ENCODE measurements around the gene SLC22A2. TPM values are rescaled to one million over a fixed set of nuclear protein-coding genes. Genes with fewer than 3 reads are reported as not detected.

The SLC22A2 gene
- total RNA-seq, 2 experiments from 2014 or later = not detected

DNA sequence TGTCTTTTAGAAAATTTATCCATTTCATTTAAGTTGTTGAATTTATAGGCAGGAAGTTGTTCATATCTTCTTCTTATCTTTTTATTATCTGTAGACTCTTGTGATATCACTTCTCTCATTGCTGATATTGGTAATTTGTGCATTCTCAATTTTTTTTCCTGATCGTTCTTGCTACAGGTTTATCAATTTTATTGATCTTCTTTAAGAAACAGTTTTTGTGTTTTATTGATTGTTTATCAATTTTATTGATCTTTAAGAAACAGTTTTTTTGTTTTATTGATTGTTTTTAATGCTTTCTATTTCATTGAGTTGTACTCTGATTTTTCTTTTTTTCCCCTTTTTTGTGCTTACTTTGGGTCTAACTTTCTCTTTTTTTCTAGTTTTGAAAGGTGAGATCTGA is 23.8 kb upstream of the SLC22A2 start:
- DNase-seq = no peak
- no peaks in the 10 kb centered on the region for H3K4me1 Mint-ChIP-seq
- POLR2A ChIA-PET = no interaction called here
- no peak overlapping the region for H3K27ac Mint-ChIP-seq
- H3K36me3 Mint-ChIP-seq (ENCODE audit: low read depth) = no peaks in the 10 kb centered on the region
- H3K9me3 Mint-ChIP-seq = no peaks in the 10 kb centered on the region
- CTCF ChIA-PET = no interaction called here
- no peak overlapping the region for H3K4me3 Mint-ChIP-seq
- H3K27me3 Mint-ChIP-seq = peaks cover 28% of the 10 kb centered on the region

DNA sequence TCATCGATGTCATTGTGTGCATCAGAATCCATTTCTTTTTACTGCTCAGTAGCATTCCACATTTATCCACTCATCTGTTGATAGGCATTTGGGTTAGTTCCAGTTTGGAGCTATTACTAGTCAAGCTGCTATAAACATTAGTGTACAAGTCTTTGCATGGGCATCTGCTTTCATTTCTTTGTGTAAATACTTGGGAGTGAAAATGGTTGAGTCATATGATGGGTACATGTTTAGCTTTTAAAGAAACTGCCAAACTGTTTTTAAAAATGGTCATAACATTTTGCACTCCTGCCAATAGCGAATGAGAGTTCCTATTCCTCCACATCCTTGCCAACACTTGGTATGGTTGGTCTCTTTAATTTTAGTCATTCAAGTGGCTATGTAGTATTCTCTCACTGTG is 21.2 kb upstream of the SLC22A2 start:
- POLR2A ChIA-PET = no interaction called here
- Mint-ChIP-seq H3K36me3 (ENCODE audit: low read depth) (no peaks in the 10 kb centered on the region), H3K27ac (no peak overlapping the region), H3K4me3 (no peak overlapping the region), H3K4me1 (no peaks in the 10 kb centered on the region), H3K27me3 (peaks cover 19% of the 10 kb centered on the region), H3K9me3 (no peaks in the 10 kb centered on the region)
- DNase-seq = no peak
- CTCF ChIA-PET = interaction anchor here (1.0 kb wide), 1 partner anchor 14 kb away, joined by 3 read pairs; no protein-coding TSS in a partner anchor

DNA sequence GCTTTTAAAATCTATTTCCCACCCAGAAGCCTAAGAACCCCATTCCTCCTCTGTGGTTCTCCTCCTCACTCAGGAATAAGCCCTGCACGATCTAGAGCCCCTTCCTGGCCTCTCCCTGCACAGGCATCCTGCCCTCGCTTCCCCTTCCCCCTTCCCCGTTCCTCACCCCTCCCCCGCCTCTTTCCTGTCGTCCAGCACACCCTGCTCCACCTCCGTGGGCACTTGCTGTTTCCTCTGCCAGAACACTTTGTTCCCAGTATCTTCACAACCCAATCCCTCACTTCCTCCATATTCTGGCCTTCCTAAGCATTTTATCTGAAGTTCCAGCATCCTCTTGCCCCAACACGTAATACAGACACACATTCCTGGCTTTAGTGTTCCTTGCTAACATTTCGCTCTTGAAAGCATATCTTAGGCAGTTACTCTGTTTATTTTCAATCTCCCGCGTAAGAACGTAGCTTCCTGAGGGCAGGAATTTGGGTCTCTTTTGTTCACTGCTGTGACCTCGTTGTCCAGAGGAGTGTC is 20.2 kb upstream of the SLC22A2 start:
- ChIA-PET POLR2A (no interaction called here), CTCF (interaction anchor here (1.0 kb wide), 1 partner anchor 15 kb away, joined by 3 read pairs; no protein-coding TSS in a partner anchor)
- DNase-seq = no peak
- Mint-ChIP-seq H3K4me1 (no peaks in the 10 kb centered on the region), H3K4me3 (no peak overlapping the region), H3K36me3 (ENCODE audit: low read depth) (no peaks in the 10 kb centered on the region), H3K27ac (no peak overlapping the region), H3K9me3 (no peaks in the 10 kb centered on the region), H3K27me3 (peaks cover 14% of the 10 kb centered on the region)

DNA sequence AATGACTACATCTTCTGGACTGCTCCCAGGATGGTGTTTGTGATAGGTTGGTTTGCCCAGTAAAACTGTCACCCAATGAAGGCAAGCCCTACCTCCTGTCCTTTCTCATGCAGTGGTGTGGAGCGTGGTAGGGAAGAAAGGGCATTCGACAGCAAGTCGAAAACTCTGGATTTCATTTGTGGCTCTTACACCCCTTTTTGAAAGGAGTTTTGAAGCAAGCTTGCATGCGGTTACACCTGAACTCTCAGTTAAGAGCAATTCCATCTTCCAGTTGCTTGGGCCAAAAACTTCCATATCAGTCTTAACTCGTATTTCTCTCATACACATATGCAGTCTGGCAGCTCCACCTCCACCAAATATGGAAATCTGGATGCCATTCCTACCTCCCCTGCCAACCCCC is 19.7 kb upstream of the SLC22A2 start:
- no peak overlapping the region for H3K27ac Mint-ChIP-seq
- H3K4me3 Mint-ChIP-seq = no peak overlapping the region
- peaks cover 14% of the 10 kb centered on the region for H3K27me3 Mint-ChIP-seq
- no peaks in the 10 kb centered on the region for H3K9me3 Mint-ChIP-seq
- H3K36me3 Mint-ChIP-seq (ENCODE audit: low read depth) = no peaks in the 10 kb centered on the region
- no peaks in the 10 kb centered on the region for H3K4me1 Mint-ChIP-seq
- CTCF ChIA-PET = no interaction called here
- POLR2A ChIA-PET = no interaction called here
- DNase-seq = no peak

DNA sequence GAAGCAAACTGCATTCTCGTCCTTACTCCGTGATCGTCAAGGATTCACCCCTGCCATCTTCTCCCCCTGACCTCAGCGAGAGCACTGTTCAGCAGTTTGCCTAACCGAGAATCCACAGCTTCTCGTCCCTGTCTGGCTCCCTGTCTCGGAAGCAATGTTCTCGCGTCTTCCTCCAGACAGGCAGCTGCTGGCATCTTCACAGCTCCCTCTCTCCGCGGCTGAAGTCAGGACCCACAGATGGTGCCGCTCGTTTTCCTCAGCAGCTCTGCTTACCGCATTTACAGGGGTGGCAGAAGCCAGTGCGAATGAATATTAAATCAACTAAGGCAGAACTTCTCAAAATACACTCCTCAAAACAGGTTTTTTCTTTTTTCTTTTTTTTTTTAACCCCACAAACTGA is 18.9 kb upstream of the SLC22A2 start:
- CTCF ChIA-PET = no interaction called here
- no peak for DNase-seq
- H3K9me3 Mint-ChIP-seq = no peaks in the 10 kb centered on the region
- H3K36me3 Mint-ChIP-seq (ENCODE audit: low read depth) = no peaks in the 10 kb centered on the region
- no peak overlapping the region for H3K4me3 Mint-ChIP-seq
- no peak overlapping the region for H3K27ac Mint-ChIP-seq
- H3K4me1 Mint-ChIP-seq = no peaks in the 10 kb centered on the region
- POLR2A ChIA-PET = no interaction called here
- peaks cover 8% of the 10 kb centered on the region for H3K27me3 Mint-ChIP-seq

DNA sequence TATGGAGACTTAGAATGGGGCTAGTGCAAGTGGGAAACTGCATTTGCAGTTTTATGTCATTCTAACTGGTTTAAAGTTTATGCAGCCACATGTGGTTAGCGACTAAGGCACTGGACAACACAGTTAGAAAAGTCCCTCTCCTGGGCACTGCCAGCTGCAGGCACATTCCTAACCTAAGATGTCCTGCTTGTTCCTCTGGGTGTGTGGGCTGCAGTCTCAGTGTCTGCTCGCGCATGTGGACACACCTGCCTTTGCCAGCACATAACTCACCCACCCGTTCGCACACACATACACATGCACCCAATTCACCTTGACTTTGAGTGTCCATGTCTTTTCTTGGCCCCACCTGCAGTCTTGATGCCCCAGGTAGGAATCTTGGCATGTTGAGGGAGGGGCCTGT is 18.5 kb upstream of the SLC22A2 start:
- no peaks in the 10 kb centered on the region for H3K36me3 Mint-ChIP-seq (ENCODE audit: low read depth)
- H3K27me3 Mint-ChIP-seq = peaks cover 4% of the 10 kb centered on the region
- H3K4me1 Mint-ChIP-seq = no peaks in the 10 kb centered on the region
- H3K27ac Mint-ChIP-seq = no peak overlapping the region
- H3K9me3 Mint-ChIP-seq = no peaks in the 10 kb centered on the region
- H3K4me3 Mint-ChIP-seq = no peak overlapping the region
- ChIA-PET CTCF (interaction anchor here (0.5 kb wide), 1 partner anchor 27 kb away, joined by 3 read pairs; no protein-coding TSS in a partner anchor), POLR2A (no interaction called here)
- no peak for DNase-seq

DNA sequence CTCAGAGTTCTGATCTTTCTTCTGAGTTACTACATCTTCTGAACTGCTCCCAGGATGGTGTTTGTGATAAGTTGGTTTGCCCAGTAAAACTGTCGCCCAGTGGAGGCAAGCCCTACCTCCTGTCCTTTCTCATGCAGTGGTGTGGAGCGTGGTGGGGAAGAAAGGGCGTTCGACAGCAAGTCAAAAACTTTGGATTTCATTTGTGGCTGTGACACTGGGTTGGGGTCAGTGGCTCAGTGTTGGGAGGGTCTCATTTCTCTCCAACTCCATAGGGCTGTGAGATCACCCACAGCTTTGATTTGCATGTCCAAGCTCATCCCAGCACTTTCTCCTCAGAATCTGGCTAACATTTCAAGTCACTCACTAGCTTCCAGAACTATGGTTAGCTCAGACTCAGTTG is 17.5 kb upstream of the SLC22A2 start:
- Mint-ChIP-seq H3K36me3 (ENCODE audit: low read depth) (no peaks in the 10 kb centered on the region), H3K27ac (no peak overlapping the region), H3K4me3 (no peak overlapping the region), H3K27me3 (peaks cover 1% of the 10 kb centered on the region), H3K9me3 (no peaks in the 10 kb centered on the region), H3K4me1 (no peaks in the 10 kb centered on the region)
- DNase-seq = no peak
- ChIA-PET POLR2A (no interaction called here), CTCF (no interaction called here)

DNA sequence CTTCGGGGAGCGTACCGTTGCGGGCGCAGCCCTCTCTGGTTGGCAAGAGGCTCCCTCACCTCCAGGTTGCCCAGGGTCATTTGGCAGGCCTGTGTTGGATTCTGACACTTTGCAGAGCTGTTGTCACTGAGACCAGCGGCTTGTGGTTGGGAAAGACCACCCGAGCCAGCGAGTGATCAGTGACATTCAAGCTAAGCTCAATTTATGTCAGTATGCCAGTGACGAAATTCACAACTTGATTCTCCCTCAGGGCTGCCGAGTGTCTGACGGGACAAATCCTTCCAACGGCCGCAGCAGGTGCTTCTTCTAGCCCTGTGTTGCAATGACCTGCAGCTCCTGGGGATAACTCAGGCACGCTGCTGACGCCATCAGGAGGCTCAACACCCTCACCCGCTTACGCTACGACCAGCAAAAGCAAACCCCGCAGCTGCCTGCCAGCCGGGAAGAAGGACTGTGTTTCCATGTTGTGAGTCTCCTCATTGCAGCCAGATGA is 16.9 kb upstream of the SLC22A2 start:
- no peak overlapping the region for H3K27ac Mint-ChIP-seq
- no peaks in the 10 kb centered on the region for H3K9me3 Mint-ChIP-seq
- ChIA-PET POLR2A (no interaction called here), CTCF (no interaction called here)
- peaks cover 1% of the 10 kb centered on the region for H3K27me3 Mint-ChIP-seq
- no peaks in the 10 kb centered on the region for H3K36me3 Mint-ChIP-seq (ENCODE audit: low read depth)
- H3K4me3 Mint-ChIP-seq = no peak overlapping the region
- DNase-seq = no peak
- no peaks in the 10 kb centered on the region for H3K4me1 Mint-ChIP-seq

DNA sequence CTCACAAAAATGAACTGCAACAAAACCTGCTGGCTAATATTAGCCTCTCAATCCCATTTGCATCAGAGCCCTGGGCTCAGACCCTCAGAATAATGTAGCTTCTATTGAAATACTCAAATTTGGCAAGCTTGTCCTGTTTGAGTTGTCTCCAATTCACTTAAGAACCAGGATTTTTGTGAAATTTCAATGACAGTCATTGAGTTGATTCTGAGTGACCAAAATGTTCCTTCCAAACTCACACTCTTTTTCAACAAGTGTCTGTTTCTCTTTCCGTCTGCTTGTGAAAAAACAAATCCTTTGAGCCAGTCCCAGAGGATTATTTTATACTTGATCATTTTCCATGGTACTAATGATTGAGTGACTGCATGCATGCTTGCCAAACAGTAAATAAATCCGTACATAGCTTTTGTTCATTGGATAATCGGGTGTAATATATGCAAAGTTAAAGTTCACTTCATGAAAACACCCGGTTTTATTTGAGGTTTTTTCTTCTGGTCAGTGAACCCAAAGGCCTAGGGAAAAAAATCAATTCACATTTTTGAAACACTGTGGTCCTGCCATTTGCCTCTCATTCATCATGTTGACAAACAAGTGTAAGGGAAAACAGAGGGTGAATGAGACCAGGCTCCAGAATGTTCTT is 16.4 kb upstream of the SLC22A2 start:
- H3K27me3 Mint-ChIP-seq = peaks cover 1% of the 10 kb centered on the region

DNA sequence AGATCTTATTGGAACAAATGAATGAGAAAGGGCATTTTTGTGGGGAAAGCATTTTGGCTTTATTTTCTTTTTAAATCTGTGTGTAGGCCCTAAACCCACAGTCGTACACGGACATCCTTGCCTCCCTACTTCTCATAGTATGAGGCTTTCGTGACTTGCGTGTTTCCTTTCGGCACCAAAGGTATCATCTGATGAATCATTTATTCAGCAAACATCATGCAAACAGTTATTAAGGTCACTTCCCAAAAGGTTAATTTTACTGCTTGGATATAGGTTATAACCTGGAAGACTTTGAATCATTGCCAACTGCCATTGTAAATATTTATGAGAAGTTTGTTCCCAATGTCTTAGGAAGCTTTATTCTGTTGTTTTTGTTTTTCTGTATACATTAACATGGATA is 15.1 kb upstream of the SLC22A2 start:
- H3K4me3 Mint-ChIP-seq = no peak overlapping the region
- H3K36me3 Mint-ChIP-seq (ENCODE audit: low read depth) = no peaks in the 10 kb centered on the region
- H3K27me3 Mint-ChIP-seq = no peaks in the 10 kb centered on the region
- no peak overlapping the region for H3K27ac Mint-ChIP-seq
- no peaks in the 10 kb centered on the region for H3K4me1 Mint-ChIP-seq
- POLR2A ChIA-PET = no interaction called here
- no peak for DNase-seq
- CTCF ChIA-PET = no interaction called here
- no peaks in the 10 kb centered on the region for H3K9me3 Mint-ChIP-seq

More for the DNA sequence above, 16.4 kb upstream of the SLC22A2 start:
- Mint-ChIP-seq H3K4me3 (no peak overlapping the region), H3K27ac (no peak overlapping the region), H3K4me1 (no peaks in the 10 kb centered on the region), H3K9me3 (no peaks in the 10 kb centered on the region), H3K36me3 (ENCODE audit: low read depth) (no peaks in the 10 kb centered on the region)
- ChIA-PET POLR2A (no interaction called here), CTCF (no interaction called here)
- DNase-seq = no peak

DNA sequence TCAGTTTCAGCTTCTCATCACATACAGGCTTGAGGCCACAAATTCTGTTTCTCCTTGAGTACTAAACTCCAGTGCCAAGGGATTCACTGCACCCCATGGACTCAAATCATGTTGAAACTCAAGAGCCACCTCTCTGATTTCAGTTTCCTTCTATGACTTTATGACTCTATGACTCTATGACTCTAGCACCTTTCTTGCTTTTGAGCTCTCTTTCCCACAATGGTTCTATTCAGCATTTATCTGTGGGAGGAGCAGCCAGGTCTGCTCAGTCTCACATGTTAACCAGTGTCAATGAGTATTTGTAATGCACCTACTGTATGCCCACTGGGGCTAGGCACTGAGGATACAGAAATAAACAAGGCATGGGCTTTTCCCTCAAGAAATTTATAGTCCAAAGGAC is 14.6 kb upstream of the SLC22A2 start:
- no peak for DNase-seq
- Mint-ChIP-seq H3K4me3 (no peak overlapping the region), H3K27me3 (no peaks in the 10 kb centered on the region), H3K4me1 (no peaks in the 10 kb centered on the region), H3K27ac (no peak overlapping the region), H3K9me3 (no peaks in the 10 kb centered on the region), H3K36me3 (ENCODE audit: low read depth) (no peaks in the 10 kb centered on the region)
- ChIA-PET CTCF (no interaction called here), POLR2A (no interaction called here)

DNA sequence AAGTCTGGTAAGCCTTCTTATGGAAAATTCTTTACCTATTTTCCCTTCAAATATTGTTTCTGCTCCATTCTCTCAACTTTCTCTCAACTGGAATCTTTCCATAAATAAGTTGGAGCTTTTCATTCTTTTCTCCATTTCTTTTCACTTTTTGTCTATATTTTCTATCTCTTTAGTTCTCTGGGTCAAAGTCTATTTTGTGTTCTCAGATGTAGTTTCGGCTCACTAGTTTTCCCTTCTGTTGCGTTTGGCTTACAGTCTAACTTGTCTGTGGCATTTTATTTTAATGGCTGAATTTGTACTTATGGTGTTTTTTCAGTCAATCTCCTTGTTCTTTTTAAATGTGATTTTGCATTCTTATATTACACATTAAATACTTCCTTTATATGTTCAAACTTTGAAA is 14.1 kb upstream of the SLC22A2 start:
- Mint-ChIP-seq H3K36me3 (ENCODE audit: low read depth) (no peaks in the 10 kb centered on the region), H3K27me3 (no peaks in the 10 kb centered on the region), H3K4me1 (no peaks in the 10 kb centered on the region), H3K4me3 (no peak overlapping the region), H3K27ac (no peak overlapping the region), H3K9me3 (no peaks in the 10 kb centered on the region)
- ChIA-PET POLR2A (no interaction called here), CTCF (no interaction called here)
- DNase-seq = no peak

DNA sequence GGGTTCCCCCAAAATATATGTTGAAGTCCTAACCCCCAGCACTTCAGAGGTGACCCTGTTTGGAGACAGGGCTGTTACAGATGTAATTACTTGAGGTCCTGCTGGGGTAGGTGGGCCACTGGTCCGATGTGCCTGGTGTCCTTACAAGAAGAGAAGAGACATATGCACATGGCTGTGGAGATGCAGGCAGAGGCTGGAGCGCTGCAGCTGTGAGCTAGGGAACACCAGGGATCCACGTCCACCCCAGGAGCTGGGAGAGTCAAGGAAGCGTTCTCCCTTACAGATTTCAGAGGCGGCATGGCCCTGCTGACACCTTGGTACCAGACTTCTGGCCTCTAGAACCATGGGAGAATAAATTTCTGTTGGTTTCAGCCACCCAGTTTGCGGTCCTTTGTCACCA is 11.7 kb upstream of the SLC22A2 start:
- Mint-ChIP-seq H3K27me3 (no peaks in the 10 kb centered on the region), H3K4me3 (no peak overlapping the region), H3K27ac (no peak overlapping the region), H3K4me1 (no peaks in the 10 kb centered on the region), H3K9me3 (no peaks in the 10 kb centered on the region), H3K36me3 (ENCODE audit: low read depth) (no peaks in the 10 kb centered on the region)
- ChIA-PET POLR2A (no interaction called here), CTCF (interaction anchor here (1.2 kb wide), 1 partner anchor 18 kb away, joined by 3 read pairs; no protein-coding TSS in a partner anchor)
- no peak for DNase-seq

DNA sequence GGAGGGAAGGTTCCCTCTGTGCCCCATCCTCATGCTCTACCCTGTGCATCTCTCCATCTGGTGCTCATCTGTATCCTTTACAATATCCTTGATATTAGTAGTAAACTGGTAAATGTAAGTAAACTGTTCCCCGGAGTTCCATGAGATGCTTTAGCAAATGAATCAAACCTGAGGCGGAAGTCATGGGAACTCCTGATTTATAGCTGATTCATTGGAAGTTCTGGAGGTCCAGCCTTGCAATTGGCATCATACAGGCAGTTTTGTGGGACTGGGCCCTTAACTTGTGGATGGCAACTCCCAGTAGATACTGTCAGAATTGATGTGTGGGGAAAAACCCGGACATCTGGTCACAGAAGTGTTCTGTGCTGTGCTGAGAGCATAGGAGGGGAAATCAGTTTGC is 11.2 kb upstream of the SLC22A2 start:
- H3K27ac Mint-ChIP-seq = no peak overlapping the region
- H3K4me3 Mint-ChIP-seq = no peak overlapping the region
- CTCF ChIA-PET = interaction anchor here (1.2 kb wide), 1 partner anchor 17 kb away, joined by 3 read pairs; no protein-coding TSS in a partner anchor
- POLR2A ChIA-PET = no interaction called here
- DNase-seq = no peak
- H3K36me3 Mint-ChIP-seq (ENCODE audit: low read depth) = no peaks in the 10 kb centered on the region
- no peaks in the 10 kb centered on the region for H3K4me1 Mint-ChIP-seq
- H3K9me3 Mint-ChIP-seq = no peaks in the 10 kb centered on the region
- no peaks in the 10 kb centered on the region for H3K27me3 Mint-ChIP-seq

Data from activated CD4-positive, alpha-beta T cell treated with anti-CD3 and anti-CD28 coated beads, Interleukin-2, amount 10 ng/mL, durations not matched to agents 7 days and 5 days (primary cell).